ENCODE results near the gene EPHA4.

DNA sequence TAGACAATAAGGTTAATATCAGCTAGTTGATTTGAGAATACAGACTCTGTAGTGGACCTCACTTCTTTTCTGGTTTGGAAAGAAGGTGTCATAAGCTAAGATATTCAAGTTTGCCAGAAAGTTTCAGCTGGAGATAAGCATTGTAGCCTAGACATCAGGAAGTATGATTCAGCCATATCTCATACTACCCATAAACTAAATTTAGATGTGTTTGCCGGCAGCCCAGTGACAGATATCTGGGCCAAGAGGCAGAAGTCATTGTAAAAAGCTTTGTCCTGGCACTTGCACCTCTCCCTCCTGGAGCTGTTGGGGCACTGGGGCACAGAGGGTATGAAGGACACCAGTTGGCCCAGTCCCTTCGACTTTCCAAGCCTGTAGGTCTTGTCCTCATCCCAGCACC, 128.0 kb downstream of the EPHA4 start:
- TF ChIP-seq POLR2A (IDR thresholded peaks at IDR 0.05): no peak
- TF ChIP-seq, protein P1, sequence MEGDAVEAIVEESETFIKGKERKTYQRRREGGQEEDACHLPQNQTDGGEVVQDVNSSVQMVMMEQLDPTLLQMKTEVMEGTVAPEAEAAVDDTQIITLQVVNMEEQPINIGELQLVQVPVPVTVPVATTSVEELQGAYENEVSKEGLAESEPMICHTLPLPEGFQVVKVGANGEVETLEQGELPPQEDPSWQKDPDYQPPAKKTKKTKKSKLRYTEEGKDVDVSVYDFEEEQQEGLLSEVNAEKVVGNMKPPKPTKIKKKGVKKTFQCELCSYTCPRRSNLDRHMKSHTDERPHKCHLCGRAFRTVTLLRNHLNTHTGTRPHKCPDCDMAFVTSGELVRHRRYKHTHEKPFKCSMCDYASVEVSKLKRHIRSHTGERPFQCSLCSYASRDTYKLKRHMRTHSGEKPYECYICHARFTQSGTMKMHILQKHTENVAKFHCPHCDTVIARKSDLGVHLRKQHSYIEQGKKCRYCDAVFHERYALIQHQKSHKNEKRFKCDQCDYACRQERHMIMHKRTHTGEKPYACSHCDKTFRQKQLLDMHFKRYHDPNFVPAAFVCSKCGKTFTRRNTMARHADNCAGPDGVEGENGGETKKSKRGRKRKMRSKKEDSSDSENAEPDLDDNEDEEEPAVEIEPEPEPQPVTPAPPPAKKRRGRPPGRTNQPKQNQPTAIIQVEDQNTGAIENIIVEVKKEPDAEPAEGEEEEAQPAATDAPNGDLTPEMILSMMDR (IDR thresholded peaks at IDR 0.05): no peak

Data from Peyer's patch (tissue), 4 donors.